Right cardiac atrium (tissue), 5 donors: ENCODE results near the gene MAPRE3. TPM values are rescaled to one million over a fixed set of nuclear protein-coding genes. Genes with fewer than 3 reads are reported as not detected.
A peak's percentile ranks its signal among the peaks of the same experiment; 100 is the strongest.

Source experiments
- ATAC-seq, 2 donors: fragments of 200-7000 bp; cut with Tn5 transposase; one replicate each; pipeline versions ENCODE4 v1.8.0 to v1.9.1; 2020; ENCODE audit warnings: moderate library complexity in 2 of 2, mild to moderate bottlenecking in 1 of 2
- DNase-seq, 3 donors: peaks; one replicate each; pipeline ENCODE4 v3.0.0-alpha.2; 2020
- H3K27ac ChIP-seq: one replicate; pipeline ENCODE4 v1.5.1; 2013; ENCODE audit warnings: mild to moderate bottlenecking, low read length, control low read depth, moderate library complexity
- H3K27me3 ChIP-seq: one replicate; pipeline ENCODE4 v1.6.1; 2013; ENCODE audit not compliant: control insufficient read depth, insufficient read depth
- H3K4me1 ChIP-seq: one replicate; pipeline ENCODE4 v1.6.1; 2013; ENCODE audit warnings: low read length; ENCODE audit not compliant: control insufficient read depth, insufficient read depth
- H3K4me3 ChIP-seq: one replicate; pipeline ENCODE4 v1.5.1; 2013; ENCODE audit warnings: low read length, control low read depth
- H3K9me3 ChIP-seq: one replicate; pipeline ENCODE4 v1.6.1; 2013; ENCODE audit warnings: low read length; ENCODE audit not compliant: control insufficient read depth
- WGBS: extraction: QIAGEN DNeasy Blood & Tissue Kit; methylation state at CpG from one replicate; pipeline ENCODE4 v1.1.7; 2013; 5-methylcytosine and 5-hydroxymethylcytosine counted together
- intact Hi-C, 4 donors: fragments of 100-400 bp; cut with DNase I; formaldehyde crosslinking; loops; one replicate each; pipeline versions ENCODE4 v1.11.0 to v1.14.0; 2022 to 2023
- polyA plus RNA-seq: library from polyadenylated mRNA; stranded (reverse); fragments of 200-250 nt; gene quantifications from one replicate; pipeline ENCODE4 v1.2.3, GENCODE V29; 2013
- total RNA-seq, 4 donors: library from RNA; stranded (reverse); fragmentation: NEBNext Ultra II Directional; extraction: Animal tissue kit (Norgen Biotek cat#: 25700); gene quantifications; one replicate each; pipeline ENCODE4 v1.2.1, GENCODE V29; 2021
- donor health status: healthy with polysubstance abuse.
- donor health status: DM: no; HTN: yes; CAD: no.
- donor health status: DM: no; HTN: no; CAD: no.
- donor health status: DM: no; HTN: yes; CAD: no; lungs with severe emphysema.
- donor health status: DM: yes; HTN: yes; CAD: no.

Gene MAPRE3
- total and polyA plus RNA-seq, 5 donors: 43.6 to 85.1 (median 51.0) TPM

DNA sequence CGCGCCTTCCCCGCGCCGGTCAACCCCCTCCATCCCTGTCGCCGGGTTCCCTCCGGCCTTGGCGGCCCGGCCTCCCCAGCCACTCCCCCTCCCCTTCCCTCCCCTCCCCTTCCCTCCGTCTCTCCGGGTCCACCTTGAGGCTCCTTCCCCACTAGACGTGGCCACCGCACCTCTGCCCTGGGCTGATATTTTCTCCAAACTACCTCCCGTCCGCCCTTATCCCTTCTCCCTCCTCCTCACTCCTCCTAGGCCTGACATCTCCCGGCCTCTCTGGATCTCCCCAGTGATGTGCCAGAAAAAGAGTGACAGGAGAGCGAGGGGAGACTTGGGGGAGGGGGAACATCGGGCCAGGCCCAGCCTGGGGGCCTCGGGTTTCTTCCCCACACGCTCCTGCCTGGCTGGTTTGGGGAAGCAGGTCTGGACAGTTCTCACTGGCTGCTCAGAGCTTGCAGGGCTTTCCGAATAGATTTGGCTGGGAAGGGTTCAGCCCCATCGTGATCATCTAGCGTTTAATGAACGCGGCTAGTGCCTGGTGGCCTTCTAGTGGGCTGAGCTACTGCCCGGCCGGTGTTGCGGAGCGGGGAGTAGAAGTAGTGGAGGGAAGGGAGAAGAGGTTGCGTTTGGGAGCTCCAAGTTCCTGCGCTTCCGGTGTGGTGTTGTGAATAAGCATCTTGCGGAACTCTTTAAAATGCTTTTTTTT is 641 bp downstream of the MAPRE3 start:
- H3K4me1 ChIP-seq: peaks cover 4% of the 10 kb centered on the region
- peak in 1 of 3 donors; percentile 55 for DNase-seq
- peak overlapping the region; percentile 53 for H3K4me3 ChIP-seq
- no peaks in the 10 kb centered on the region for H3K27me3 ChIP-seq
- peak; percentile 24 to 36 for ATAC-seq
- peak overlapping the region; percentile 30 for H3K27ac ChIP-seq
- WGBS: 7% methylated on average over 34 of the region's 34 CpGs
- intact Hi-C loops: loop anchor here in 1 of 4 donors (10.0 kb wide), 1 partner anchor 214 kb away; no protein-coding TSS in a partner anchor
- H3K9me3 ChIP-seq: no peaks in the 10 kb centered on the region

- Histone ChIP-seq H3K27me3 (no peaks in the 10 kb centered on the region), H3K4me1 (peaks cover 8% of the 10 kb centered on the region), H3K27ac (peak overlapping the region; percentile 84), H3K9me3 (no peaks in the 10 kb centered on the region), H3K4me3 (peak overlapping the region; percentile 53)
- intact Hi-C loops: loop anchor here in 1 of 4 donors (10.0 kb wide), 1 partner anchor 213 kb away; no protein-coding TSS in a partner anchor
- WGBS: 59% methylated on average over 9 of the region's 9 CpGs
- DNase-seq (peak in 1 of 3 donors; percentile 53), ATAC-seq (peak in 1 of 2 donors; percentile 12)
Observed at GRCh38 chr2:26971911-26972786, 1.7 kb downstream of the MAPRE3 start.

DNA sequence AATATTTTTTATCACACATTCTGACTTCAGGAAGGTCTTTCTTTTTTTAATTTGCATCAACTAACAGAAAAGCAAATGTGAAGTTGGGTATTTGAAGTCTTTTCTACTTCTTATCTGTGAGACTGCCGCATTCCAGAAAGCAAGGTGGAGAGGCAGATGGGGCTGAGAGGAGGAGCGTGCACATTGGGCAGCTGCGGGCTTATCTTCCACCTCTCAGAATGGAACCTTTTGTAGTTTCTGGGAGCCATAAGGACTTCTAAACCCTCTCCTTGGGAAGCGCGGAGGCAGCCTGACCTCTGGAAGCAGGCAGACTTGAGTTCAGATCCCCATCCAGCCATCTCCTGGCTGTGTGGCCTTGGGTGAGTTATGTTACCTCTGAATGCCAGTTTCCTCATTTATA is 3.9 kb downstream of the MAPRE3 start:
- H3K27me3 ChIP-seq: no peaks in the 10 kb centered on the region
- intact Hi-C loops: loop anchor here in 1 of 4 donors (10.0 kb wide), 1 partner anchor 210 kb away; no protein-coding TSS in a partner anchor
- 77% methylated on average over 5 of the region's 5 CpGs for WGBS
- ATAC-seq: no peak
- DNase-seq: no peak
- peaks cover 15% of the 10 kb centered on the region for H3K4me1 ChIP-seq
- no peak overlapping the region for H3K4me3 ChIP-seq
- H3K27ac ChIP-seq: no peak overlapping the region
- no peaks in the 10 kb centered on the region for H3K9me3 ChIP-seq

- peaks cover 15% of the 10 kb centered on the region for H3K4me1 ChIP-seq
Observed at GRCh38 chr2:26975102-26975501, 4.7 kb downstream of the MAPRE3 start.

GRCh38 chr2:26975656-26976055 is 5.2 kb downstream of the MAPRE3 start:
- H3K4me1 ChIP-seq: peaks cover 15% of the 10 kb centered on the region
- intact Hi-C loops: loop anchor here in 1 of 4 donors (10.0 kb wide), 1 partner anchor 209 kb away; no protein-coding TSS in a partner anchor
- H3K9me3 ChIP-seq: no peaks in the 10 kb centered on the region
- H3K27ac ChIP-seq: no peak overlapping the region
- no peak for ATAC-seq
- WGBS: 76% methylated on average over 1 of the region's 1 CpG
- H3K4me3 ChIP-seq: no peak overlapping the region
- DNase-seq: no peak
- no peaks in the 10 kb centered on the region for H3K27me3 ChIP-seq

More at GRCh38 chr2:26975102-26975501, 4.7 kb downstream of the MAPRE3 start:
- H3K4me3 ChIP-seq: no peak overlapping the region
- no peaks in the 10 kb centered on the region for H3K27me3 ChIP-seq
- intact Hi-C loops: loop anchor here in 1 of 4 donors (10.0 kb wide), 1 partner anchor 210 kb away; no protein-coding TSS in a partner anchor
- ATAC-seq: no peak
- H3K9me3 ChIP-seq: no peaks in the 10 kb centered on the region
- DNase-seq: no peak
- WGBS: 60% methylated on average over 2 of the region's 2 CpGs
- no peak overlapping the region for H3K27ac ChIP-seq

DNA sequence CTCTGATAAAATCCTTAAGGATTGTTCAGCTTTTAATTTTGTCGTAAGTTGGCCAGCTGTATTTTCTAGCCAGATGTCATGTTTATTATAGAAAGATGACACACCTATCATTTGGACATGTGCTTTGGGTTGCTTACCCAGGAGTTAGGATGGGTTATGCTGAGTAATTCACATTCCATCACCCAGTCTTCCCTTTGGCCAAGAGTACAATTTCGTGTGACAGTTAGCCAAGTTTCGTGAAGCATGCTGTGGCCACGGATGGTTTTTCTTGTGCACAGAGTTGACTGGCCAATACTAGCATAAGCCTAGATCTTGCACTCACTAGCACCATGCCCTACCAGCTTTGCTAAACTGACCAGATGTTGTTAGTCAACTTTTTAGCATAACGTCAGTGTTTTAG is 5.8 kb downstream of the MAPRE3 start:
- Histone ChIP-seq H3K27me3 (no peaks in the 10 kb centered on the region), H3K27ac (no peak overlapping the region), H3K4me3 (no peak overlapping the region), H3K4me1 (peaks cover 13% of the 10 kb centered on the region), H3K9me3 (no peaks in the 10 kb centered on the region)
- DNase-seq: no peak
- ATAC-seq: no peak
- intact Hi-C loops: loop anchor here in 1 of 4 donors (10.0 kb wide), 1 partner anchor 209 kb away; no protein-coding TSS in a partner anchor
- 64% methylated on average over 5 of the region's 5 CpGs for WGBS

DNA sequence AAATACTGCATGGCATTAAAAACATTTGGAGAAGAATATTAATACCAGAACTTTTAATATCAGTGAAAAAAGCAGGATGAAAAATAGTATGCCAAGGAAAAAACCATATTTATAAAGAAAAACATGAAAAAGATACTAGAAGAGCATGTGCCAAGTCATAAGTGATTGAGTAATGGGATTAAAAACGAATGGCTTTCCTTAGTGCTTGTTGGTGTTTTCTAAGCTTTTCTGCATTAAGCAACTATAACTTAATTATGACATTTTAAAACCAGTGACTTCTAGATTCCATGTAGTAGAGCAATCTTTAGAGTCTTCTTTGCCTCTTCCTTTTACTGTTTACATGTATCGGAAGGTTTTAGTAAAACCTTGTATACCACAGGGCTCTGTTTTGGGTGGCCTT is 6.6 kb downstream of the MAPRE3 start:
- Histone ChIP-seq H3K27ac (no peak overlapping the region), H3K9me3 (no peaks in the 10 kb centered on the region), H3K4me1 (peaks cover 13% of the 10 kb centered on the region), H3K27me3 (no peaks in the 10 kb centered on the region), H3K4me3 (no peak overlapping the region)
- ATAC-seq: no peak
- WGBS: 82% methylated on average over 2 of the region's 2 CpGs
- DNase-seq: no peak
- intact Hi-C loops: loop anchor here in 1 of 4 donors (10.0 kb wide), 1 partner anchor 208 kb away; no protein-coding TSS in a partner anchor

DNA sequence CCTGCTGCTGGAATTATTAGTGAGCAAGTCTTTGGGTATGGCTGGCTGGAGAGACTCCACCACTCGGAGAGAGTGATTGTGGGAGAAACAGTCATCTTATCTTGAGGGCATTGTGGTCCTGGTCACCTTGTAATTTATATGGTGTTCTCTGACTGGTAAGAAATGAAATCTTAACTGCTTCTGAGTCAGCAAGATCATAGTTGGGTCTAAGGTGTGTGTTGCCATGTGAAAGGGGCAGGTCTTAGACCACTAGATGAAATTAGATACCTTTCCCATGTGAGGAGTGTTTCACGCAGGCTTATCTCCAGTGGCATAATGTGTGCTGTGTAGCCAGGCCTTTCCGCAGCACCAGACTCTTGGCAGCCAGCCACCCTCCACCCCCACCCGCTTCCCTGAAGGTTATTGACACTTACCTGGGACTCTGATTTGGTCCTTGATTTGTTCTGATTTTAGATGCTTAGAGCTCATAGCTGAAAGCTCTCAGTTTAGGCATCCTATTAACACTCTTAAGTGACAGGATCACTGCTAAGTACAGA is 7.7 kb downstream of the MAPRE3 start:
- no peaks in the 10 kb centered on the region for H3K9me3 ChIP-seq
- WGBS: 50% methylated on average over 4 of the region's 4 CpGs
- intact Hi-C loops: loop anchor here in 1 of 4 donors (10.0 kb wide), 1 partner anchor 207 kb away; no protein-coding TSS in a partner anchor
- ATAC-seq (peak; percentile 14 to 35), DNase-seq (peak in 2 of 3 donors; percentile 63 to 65)
- peaks cover 11% of the 10 kb centered on the region for H3K4me1 ChIP-seq
- H3K27ac ChIP-seq: no peak overlapping the region
- no peaks in the 10 kb centered on the region for H3K27me3 ChIP-seq
- H3K4me3 ChIP-seq: no peak overlapping the region

DNA sequence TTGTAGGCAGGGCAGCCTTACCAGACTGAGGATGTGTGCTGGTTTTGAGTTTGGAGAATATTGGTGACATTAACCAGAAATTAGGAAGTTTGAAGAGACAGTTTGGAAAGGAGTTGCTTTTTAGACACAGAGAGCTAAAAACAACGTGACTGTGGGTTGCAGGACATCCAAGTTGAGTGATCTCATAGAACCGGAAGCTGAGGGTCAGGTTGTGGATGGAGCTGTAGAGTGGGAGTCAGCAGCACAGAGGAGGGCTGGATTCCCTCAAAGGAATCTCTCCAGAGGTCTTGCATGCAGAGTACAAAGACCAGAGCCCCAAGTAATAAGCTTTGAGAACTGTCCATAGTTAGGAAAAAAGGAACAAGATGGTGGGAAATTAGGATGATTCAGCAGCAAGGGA is 9.3 kb downstream of the MAPRE3 start:
- peaks cover 11% of the 10 kb centered on the region for H3K4me1 ChIP-seq
- 50% methylated on average over 2 of the region's 2 CpGs for WGBS
- intact Hi-C loops: loop anchor here in 1 of 4 donors (10.0 kb wide), 1 partner anchor 205 kb away; no protein-coding TSS in a partner anchor
- H3K27ac ChIP-seq: no peak overlapping the region
- no peak overlapping the region for H3K4me3 ChIP-seq
- H3K9me3 ChIP-seq: no peaks in the 10 kb centered on the region
- no peaks in the 10 kb centered on the region for H3K27me3 ChIP-seq
- no peak for DNase-seq
- ATAC-seq: no peak

DNA sequence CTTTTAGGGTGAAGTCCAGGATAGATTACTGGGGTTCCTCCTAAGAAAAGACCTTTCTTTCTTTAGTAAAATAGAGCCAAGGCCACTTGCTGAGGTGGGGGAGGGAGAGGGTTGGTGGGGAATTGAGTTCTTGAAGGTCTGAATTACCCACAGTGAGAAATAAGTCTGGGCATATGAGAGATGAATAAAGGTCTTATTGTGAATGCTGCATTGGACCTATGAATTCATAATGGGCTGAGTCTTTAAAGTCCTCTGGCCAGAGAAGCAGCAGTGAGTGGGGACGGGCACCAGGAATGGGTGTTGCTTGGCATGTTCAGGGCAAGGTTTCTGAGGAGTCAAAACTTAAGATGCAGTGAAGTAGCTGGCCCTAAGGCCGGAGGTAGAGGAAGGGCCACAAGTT is 10.5 kb downstream of the MAPRE3 start:
- Histone ChIP-seq H3K4me1 (peaks cover 11% of the 10 kb centered on the region), H3K27me3 (no peaks in the 10 kb centered on the region), H3K9me3 (no peaks in the 10 kb centered on the region), H3K27ac (no peak overlapping the region), H3K4me3 (no peak overlapping the region)
- WGBS: 91% methylated on average over 2 of the region's 2 CpGs
- intact Hi-C loops: no loop called here
- no peak for DNase-seq
- no peak for ATAC-seq
